HG03442 (cell line): ENCODE data around the gene KDELR1.

Experiments used
- ATAC-seq: cut with Tn5 transposase; IDR thresholded peaks from one replicate; pipeline ENCODE4 v1.9.1; 2021; ENCODE audit warnings: mild to moderate bottlenecking, moderate library complexity; ENCODE audit not compliant: unreplicated experiment

KDELR1 gene

GRCh38 chr19:48391100-48392005 is at the start of gene KDELR1:
Gene KDELR1, minus strand, starts transcription at chr19:48391551. Its CDS starts 193 bp downstream, at chr19:48391358.
- ATAC-seq, result peak; percentile 60

DNA sequence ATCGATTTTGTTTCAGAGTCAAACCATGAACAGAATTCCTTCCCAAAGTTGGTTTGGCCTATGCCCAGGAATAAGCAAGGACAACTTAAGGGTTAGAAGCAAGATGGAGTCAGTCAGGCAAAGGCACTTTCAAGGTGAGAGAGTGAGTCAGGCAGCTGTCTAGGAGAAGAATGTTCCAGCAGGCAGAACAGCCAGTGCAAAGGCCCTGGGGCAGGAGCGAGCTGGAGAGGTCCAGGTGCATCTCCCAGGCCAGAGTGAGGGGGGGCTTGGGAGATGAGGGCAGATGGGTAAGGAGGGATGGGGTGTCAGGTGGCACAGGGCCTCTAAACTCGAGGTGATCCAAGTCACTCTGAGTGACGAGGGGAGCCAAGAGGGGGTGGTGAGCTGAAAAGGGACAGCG is 45.2 kb upstream of the KDELR1 start:
- no peak for ATAC-seq

- ATAC-seq, result no peak
These were observed 42.0 kb upstream of the KDELR1 start for GRCh38 chr19:48433337-48433736.

DNA sequence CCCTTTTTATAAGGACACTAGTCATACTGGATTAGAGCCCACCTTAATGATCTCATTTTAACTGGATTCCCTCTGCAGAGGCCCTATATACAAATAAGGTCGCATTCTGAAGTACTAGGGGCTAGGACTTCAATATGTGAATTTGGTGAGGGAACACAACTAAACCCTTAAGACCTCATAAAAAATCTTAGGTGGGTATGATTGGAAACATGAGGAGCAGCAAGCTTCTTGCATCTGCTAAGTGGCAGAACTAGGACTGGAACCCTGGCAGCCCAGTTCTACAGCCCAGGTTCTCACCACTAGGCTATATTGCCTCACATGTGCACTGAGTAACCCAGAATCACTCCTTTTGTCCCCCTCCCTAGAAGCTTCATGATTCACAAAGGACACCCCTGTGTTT is 37.3 kb upstream of the KDELR1 start:
- no peak for ATAC-seq

- no peak for ATAC-seq
These were observed 33.4 kb upstream of the KDELR1 start for GRCh38 chr19:48424694-48425219.

DNA sequence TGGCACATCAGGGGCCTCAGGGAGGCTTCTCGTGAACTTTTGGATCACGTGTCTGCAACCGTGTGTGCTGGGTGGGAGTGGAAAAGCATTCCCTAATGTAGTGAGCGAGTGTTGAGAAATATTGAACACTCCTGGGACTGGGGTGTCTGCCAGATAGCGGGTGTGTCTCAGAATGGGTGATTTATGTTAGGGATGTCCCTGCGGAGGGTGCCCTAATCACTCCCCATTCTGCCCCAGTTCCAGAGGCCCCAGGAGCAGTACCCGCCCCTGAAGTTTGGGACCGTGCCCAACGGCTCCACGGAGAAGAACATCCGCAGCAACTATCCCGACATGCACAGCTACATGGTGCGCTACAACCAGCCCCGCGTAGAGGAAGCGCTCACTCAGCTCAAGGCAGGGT is 30.2 kb upstream of the KDELR1 start:
- ATAC-seq, result no peak

- peak; percentile 58 for ATAC-seq
These were observed 28.0 kb upstream of the KDELR1 start for GRCh38 chr19:48419158-48419920.

DNA sequence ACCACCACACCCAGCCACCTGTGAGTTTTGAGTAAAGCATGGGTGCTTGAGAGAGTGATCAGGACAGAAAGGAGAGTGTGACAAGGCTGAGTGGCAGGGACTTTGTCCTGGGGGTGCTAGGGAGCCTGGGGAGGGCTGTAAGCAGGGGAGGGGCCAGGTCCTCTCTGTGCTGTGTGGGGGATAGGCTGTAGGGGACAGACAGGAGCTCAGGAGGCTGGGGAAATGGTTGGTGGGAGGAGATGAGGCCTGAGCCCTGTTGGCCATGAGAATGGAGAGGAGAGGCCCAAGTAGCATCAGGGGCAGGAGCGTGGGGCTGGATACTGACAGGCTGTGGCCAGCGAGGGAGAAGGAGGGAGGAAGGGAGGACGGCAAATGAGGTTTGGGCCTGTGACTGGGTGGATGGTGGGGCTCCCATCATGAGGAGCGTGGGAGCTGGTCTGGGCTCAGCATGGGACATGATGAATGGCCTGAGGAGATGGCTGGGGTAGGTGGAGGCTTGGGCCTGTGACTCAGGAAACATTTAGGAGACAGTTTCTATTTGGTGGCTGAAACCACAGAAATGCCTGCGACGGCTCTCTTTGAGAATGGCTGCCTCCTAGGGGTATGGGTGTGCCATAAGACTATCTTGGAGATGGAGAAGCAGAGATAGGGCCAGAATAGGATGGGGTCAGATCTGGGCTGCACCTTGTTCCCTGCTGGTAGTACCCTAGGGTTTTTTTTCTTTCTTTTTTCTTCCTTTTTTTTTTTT is 27.1 kb upstream of the KDELR1 start:
- no peak for ATAC-seq

GRCh38 chr19:48417421-48417820 is 26.1 kb upstream of the KDELR1 start:
- no peak for ATAC-seq

DNA sequence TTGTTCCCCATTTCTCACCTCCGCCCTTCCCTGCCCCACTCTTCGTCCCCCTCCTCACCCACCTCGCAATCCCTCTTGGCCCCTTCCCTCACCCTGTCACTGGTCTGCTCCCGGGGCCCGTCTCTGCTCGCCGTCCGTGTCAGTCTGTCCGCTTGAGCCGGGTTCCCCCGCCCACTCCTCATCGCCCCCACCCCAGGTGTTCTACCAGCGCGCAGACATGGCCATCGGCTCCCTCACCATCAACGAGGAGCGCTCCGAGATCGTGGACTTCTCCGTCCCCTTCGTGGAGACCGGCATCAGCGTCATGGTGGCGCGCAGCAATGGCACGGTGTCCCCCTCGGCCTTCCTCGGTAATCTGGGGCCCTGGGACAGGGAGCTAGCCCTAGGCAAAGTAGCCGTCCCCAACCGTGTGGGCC is 24.5 kb upstream of the KDELR1 start:
- ATAC-seq, result no peak

GRCh38 chr19:48415395-48415794 is 24.0 kb upstream of the KDELR1 start:
- ATAC-seq, result no peak

DNA sequence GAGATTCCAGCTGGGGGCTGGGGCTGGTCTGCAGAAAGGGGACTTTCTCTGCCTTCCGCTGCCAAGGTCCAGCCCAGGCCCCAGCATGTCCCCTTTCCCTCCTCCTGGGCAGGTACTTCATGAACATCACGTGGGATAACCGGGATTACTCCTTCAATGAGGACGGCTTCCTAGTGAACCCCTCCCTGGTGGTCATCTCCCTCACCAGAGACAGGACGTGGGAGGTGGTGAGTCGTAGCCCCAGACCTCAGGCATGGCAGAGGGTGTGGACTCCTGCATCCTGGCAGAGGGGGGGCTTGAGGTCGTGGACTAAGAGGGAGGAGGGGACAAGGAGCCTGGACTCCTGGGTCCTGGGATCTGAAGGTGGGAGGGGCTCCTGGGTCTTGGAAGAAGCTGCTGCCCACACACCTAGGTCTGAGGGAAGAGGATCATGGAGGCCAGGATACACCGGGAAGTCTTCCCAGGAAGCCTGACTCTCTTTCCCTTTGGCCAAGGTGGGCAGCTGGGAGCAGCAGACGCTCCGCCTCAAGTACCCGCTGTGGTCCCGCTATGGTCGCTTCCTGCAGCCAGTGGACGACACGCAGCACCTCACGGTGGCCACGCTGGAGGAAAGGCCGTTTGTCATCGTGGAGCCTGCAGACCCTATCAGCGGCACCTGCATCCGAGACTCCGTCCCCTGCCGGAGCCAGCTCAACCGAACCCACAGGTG is 22.7 kb upstream of the KDELR1 start:
- ATAC-seq, result no peak

GRCh38 chr19:48405850-48406249 is 14.5 kb upstream of the KDELR1 start:
- ATAC-seq, result no peak

DNA sequence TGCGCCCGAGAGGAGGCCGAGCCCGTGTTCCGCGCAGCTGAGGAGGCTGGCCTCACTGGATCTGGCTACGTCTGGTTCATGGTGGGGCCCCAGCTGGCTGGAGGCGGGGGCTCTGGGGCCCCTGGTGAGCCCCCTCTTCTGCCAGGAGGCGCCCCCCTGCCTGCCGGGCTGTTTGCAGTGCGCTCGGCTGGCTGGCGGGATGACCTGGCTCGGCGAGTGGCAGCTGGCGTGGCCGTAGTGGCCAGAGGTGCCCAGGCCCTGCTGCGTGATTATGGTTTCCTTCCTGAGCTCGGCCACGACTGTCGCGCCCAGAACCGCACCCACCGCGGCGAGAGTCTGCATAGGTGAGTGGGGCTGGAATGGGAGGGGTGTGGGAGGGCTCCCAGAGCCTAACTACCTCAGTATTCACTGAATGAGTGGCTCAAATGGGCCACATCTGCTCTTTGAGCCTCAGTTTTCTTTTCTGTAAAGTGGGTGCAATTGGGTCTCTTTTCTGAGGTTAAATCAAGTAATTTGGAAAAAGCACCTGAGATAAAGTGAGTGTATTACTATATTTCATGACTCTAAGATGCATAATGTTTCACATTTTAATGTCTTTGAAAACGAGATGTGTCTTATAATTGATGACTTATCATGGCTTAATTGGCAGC is 13.8 kb upstream of the KDELR1 start:
- ATAC-seq, result no peak

GRCh38 chr19:48403606-48404005 is 12.3 kb upstream of the KDELR1 start:
- ATAC-seq, result no peak

GRCh38 chr19:48401287-48401686 is 9.9 kb upstream of the KDELR1 start:
- ATAC-seq, result no peak

DNA sequence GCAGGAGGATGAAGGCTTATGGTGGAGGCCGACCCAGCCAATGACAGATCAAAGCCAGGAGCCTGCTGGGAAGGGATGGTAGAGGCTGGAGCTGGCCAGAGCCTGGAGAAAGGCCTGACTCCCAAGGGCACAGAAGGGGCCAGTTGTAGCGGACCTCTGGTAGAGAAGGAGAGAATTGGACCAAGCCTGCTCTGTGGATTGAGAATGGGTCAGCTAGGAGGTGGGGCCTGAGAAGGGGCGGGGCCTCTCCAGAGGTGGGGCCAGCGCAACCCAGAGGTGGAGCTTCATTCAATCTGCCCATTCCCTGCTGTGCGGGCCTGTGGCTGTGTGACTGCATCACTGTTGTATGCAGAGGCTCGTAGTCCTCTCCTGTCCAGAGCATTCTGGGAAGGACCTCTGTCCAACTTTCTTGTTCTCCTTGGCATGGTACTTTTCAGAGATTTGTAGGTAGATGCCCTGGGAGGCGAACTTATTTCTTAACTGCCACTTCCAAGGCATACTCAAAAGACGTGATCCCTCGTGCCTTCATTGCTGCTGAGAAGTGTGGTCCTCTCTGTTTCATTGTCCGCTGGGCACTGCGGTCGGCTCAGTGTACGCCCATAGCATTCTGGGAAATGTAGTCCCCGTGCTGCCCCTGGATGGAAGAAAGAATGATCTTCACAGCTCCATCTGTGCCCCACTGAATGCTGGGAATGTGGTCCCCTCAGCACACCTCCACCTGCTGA is 8.8 kb upstream of the KDELR1 start:
- ATAC-seq, result no peak

DNA sequence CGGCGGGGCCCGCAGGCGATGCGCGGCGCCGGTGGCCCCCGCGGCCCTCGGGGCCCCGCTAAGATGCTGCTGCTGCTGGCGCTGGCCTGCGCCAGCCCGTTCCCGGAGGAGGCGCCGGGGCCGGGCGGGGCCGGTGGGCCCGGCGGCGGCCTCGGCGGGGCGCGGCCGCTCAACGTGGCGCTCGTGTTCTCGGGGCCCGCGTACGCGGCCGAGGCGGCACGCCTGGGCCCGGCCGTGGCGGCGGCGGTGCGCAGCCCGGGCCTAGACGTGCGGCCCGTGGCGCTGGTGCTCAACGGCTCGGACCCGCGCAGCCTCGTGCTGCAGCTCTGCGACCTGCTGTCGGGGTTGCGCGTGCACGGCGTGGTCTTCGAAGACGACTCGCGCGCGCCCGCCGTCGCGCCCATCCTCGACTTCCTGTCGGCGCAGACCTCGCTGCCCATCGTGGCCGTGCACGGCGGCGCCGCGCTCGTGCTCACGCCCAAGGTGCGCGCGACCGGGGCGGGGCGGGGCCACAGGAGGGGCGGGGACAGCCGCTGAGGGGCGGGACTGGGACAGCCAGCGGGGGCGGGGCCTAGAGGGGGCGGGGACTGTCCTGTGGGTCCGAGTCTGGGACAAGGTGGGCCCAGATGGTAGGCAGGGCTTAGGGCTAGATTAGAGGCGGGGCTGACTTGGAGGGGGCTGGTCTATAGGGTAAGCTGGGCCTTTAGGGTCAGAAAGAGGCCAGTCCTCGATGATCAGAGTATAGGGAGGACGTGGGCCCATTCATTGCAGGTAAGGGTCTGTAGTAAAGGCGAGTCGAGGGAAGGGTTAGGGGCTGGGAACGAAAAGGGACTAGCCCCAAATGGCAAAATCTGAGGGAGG is 7.3 kb upstream of the KDELR1 start:
- peak; percentile 59 for ATAC-seq

DNA sequence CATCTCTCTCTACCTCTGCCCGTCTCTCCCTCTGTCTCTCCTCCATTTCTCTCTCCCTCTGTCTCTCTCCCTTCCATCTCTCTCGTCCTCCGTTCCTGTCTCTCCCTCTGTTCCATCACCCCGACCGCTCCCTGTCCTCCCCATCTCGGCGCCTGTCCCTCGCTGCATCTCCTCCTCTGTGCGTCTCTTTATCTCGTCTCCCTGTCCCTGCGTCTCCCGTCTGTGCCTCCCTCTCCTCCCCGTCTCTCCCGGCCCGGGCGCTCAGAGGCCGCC is 6.7 kb upstream of the KDELR1 start:
- no peak for ATAC-seq
